Dermis microvascular lymphatic vessel endothelial cell (primary cell): Measurements from ENCODE around the gene LPCAT3. TPM values are rescaled to one million over a fixed set of nuclear protein-coding genes. Genes with fewer than 3 reads are reported as not detected.

ENCODE experiments used
- DNase-seq, 2 donors: peaks; one replicate each; pipeline versions ENCODE4 v3.0.0 to v3.0.0-alpha.2; 2010; ENCODE audit warnings: low read depth in 2 of 2
- total RNA-seq: library from RNA; depleted of rRNA; stranded (reverse); fragments of >200 nt; gene quantifications from 2 replicates; pipeline ENCODE4 v1.2.1, GENCODE V29; 2014

LPCAT3 gene
- total RNA-seq, 1 donor from 2014 or later: 11.3 TPM

DNA sequence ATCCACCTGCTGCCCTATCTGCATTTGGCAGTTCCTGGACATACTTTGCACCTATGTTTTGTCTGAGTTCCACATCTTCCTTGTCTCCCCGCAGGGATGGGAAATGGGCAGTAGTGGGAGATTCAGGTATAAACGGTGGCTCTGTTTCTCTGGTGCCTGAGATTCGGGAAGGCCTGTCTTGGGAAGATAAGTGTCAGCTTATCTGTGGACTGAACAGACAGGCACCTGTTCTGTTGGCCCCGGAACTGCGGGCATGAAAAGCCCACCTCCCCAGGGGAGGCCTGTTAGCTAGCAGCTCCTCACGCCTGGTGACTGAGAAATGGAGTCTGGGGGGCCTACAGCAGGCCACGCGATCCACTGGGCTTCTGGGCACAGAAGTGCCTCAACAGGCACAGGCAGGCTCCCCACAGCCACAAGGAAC, 53.7 kb downstream of the LPCAT3 start:
- no peak for DNase-seq

DNA sequence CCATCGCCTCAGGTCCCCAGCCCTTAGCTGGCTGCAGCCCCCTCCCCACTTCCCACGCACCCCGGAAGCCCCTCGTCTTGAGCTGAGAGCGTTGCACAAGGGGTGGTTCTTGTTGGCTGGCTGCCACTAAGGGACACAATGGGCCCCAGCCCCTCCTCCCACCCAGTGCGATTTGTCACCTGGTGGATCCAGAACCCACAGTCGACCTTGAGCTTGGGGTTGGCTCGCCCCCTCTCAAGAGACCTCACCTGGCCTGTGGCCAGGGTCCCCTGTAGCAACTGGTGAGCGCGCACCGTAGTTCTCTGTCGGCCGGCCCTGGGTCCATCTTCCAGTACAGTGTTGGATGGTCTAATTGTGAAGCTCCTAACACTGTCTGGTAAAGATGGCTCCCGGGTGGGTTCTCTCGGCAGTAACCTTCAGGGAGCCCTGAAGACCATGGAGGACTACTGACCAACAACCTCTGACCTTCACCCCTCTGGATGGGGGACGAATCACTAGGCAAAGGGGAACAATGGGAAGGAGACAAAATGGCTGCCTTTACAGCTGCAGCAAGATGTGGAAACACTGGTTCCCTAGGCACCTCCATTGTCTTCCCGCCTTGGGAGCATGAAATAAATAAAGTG, 54.4 kb downstream of the LPCAT3 start:
- DNase-seq: no peak

DNA sequence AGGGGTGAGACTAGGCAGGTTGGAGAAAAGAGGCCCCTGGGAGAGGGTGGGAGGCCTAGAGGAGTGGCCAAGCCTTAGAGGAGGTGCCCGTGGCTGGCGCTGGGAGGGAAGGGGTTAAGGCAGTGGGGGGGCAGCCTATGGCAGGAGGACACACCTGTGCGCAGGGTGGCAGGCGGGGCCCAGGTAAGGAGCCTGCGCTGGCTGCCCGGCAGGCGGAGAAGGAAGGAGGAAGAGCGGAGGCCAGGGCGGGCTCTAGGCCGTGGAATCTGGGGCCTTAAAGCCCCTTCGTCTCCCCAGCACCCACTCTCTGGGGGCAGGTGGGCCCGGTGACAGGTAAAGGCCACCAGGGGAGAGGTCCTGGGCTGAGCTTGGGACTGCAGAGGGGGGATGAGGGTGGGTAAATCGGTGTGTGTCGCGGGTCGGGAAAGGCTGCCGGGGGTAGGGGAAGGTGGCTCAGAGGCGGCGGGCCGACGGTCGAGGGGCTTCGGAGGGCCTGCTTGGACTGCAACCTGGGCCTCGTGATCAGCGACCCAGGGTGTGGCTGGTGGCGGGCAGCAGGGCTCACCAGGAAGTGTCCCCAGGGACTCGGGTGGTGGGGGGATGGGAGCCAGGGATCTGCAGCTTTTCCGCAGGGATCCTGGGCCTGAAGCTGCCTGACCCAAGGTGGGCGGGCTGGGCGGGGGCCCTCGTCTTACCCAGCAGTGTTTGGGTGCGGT, 55.1 kb downstream of the LPCAT3 start:
- DNase-seq: no peak

DNA sequence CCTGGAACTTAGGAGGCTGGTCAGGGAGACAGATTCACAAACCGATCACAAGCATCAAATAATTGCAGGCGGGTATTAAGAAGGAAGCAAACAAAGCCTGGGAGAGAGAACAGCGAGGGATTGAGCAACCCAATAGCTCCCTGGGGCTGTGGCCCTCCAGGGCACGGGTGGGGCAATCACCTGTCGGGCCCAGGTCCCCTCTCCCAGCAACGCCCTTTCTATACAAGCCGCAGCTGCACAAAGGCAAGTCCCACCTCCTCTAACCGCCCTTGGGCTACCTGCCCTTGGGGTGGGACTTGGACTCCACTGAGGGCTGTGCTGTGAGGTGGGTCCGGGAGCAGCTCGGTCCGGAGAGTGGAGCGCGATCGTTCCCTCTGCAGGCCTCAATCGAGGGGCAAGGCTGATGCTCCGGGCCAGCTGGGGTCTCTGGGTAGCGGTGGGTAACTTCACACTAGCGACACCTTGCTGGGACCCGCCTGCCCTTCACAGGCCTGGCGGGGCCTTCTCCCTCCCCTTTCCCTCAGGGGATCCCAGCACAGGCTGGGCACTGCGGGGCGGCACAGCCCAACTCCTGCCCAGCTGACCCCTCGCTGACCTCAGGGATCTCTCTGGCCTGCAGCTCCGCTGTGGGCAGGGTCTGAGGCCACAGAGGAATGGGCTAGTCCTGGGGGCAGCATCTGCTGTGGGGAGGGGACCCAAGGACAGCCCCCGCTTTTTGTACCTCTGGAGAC, 55.8 kb downstream of the LPCAT3 start:
- no peak for DNase-seq

DNA sequence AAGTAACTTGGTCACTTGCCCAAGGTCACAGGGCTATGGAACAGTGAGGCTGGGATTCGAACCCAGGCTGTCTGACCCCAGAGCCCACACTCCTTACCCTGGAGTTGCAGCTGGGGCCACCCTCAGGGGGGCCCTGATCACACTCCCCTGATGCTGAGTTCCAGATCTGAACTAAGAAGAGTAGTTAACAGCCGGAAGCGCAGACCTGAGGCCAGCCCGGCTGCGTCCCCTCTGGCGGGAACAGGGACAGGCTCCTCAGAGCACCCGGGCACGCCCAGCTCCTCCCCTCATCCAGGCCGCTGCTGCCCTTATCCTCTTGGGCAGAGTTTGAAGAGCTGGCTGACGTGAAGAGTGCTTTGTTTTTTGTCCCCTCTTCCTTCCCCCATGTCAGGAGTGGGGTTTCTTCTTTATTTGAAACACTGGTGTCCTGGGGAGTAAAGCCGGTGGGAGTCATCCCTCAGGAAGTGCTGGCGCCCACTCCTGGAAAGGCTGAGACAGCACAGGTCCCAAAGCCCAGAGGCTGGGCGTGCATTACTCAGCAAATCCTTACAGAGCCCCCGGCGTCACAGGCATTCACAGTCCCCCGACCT, 56.5 kb downstream of the LPCAT3 start:
- peak in 1 of 2 donors; percentile 70 for DNase-seq

DNA sequence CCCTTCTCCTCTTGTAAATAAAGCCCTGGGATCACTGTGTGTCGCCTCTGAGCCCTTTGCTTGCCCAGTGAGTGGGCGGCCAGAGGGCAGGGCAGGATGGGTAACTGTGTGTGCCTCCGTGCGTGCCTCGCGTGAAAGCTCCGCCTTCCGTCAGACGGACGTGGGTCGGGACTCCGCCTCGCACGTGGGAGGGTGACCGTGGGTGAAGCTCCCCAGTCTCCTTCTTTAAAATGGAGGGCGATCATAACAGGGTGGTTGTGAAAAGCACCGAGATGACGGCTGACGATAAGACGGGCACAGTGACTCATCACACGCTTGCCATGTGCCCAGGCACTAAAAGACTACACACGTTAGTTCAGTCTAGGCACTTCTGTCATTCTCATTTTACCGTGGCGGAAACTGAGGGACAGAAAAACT, 57.0 kb downstream of the LPCAT3 start:
- peak in 1 of 2 donors; percentile 36 for DNase-seq

DNA sequence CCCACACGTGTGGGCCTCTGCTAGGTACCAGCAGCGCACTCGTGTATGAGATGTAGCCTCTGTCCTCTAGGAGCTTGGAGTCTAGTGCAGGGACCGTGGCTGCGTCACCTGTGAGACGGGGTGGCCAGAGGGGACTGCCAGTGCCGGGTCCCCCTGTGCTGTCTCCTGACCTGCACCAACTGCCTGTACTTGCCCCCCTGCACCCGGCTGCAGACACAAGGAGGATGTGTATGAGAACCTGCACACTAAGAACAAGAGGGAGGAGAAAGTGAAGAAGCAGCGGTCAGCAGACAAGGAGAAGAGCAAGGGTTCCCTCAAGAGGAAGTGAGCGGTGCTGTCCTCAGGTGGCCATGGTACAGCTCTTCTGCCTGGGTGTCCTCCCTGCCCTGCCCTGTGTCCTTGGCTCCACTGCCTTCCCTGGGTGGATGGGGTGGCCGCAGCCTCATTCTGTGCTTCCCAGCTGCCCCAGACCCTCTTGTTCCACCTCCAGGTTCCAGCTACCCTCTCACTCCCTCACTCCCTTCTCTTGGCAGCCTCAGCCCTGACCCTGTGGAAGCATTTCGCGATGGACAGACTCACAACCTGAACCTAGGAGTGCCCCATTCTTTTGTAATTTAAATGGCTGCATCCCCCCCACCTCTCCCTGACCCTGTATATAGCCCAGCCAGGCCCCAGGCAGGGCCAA, 57.5 kb downstream of the LPCAT3 start:
- DNase-seq: no peak

DNA sequence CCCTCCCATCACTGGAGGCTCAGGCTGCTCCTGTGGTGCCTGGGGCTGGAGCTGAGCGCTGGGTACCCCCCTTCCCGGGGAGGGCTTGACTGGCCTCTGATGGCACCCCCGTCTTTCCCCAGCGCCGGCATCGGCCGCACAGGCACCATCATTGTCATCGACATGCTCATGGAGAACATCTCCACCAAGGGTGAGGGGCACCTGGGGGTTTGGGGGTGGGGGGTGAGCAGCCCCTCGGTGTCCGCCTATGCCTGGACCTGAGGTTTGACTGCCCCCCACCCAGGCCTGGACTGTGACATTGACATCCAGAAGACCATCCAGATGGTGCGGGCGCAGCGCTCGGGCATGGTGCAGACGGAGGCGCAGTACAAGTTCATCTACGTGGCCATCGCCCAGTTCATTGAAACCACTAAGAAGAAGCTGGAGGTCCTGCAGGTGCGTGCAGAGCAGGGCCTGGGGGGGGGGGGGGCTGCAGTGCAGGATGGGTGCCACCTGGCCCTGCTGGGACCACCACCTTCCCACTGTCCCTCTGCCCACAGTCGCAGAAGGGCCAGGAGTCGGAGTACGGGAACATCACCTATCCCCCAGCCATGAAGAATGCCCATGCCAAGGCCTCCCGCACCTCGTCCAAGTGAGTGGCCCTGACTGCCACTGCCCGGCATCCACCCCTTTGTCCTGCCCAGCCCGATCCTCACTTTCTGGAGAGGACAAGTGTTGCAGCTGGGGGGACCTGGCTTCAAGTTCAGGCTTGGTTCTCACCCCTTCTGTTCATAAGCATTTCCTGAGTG, 58.3 kb downstream of the LPCAT3 start:
- DNase-seq: no peak

DNA sequence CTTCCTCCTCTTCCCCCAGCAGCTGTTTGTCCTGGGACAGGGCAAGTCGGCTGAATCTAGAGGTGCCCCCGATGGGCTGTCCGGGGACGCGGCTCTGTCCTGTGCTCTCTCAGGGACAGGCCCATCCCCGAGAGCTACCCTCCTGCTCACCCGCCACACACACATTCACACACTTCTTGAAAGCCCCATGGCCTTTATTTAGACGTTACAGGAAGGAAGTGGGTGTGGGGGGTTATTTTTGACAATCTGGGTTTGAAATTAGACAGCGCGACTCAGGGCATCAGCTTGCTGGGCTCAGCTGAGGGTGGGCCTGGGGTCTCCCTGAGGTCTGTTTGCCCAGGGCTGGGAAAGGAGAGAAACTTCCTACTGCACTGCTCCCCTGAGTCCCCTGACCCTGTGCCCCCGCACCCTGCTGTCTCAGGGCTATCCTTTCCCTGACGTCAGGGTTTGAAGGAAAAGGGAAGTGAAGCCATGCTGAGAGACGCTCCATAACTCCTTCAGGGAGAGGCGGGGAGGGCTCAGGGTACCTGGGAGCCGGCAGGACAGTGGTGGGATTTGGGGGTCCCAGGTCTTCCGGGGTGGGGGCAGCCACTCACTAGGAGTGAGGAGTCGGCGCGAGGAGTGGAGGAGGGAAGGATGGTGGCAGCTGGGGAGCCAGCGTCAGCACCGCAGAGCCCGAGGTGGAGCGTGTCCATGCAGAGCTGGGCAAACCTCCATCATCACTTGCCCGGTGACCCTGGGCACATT, 59.0 kb downstream of the LPCAT3 start:
- DNase-seq: no peak

DNA sequence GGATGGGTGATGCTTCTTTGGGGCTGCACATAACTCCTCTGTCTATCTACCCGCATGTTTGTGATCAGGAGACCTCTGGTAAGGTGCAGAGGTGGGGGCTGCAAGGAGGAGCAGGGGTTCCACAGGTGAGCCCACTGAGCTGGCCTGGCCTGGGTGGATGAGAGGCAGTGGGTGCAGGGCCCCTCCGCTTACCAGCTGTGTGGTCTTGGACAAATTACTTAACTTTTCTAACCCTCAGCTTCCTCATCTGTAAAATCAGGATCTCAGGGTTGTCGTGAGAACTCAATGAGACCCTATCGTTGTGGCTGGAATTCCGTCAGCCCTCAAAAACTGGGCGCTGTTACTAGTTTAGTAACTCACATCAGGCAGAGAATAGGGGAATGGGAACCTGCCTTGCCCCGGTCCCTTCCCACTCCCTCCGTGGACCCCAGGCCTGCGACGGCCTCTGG, 59.6 kb downstream of the LPCAT3 start:
- no peak for DNase-seq

DNA sequence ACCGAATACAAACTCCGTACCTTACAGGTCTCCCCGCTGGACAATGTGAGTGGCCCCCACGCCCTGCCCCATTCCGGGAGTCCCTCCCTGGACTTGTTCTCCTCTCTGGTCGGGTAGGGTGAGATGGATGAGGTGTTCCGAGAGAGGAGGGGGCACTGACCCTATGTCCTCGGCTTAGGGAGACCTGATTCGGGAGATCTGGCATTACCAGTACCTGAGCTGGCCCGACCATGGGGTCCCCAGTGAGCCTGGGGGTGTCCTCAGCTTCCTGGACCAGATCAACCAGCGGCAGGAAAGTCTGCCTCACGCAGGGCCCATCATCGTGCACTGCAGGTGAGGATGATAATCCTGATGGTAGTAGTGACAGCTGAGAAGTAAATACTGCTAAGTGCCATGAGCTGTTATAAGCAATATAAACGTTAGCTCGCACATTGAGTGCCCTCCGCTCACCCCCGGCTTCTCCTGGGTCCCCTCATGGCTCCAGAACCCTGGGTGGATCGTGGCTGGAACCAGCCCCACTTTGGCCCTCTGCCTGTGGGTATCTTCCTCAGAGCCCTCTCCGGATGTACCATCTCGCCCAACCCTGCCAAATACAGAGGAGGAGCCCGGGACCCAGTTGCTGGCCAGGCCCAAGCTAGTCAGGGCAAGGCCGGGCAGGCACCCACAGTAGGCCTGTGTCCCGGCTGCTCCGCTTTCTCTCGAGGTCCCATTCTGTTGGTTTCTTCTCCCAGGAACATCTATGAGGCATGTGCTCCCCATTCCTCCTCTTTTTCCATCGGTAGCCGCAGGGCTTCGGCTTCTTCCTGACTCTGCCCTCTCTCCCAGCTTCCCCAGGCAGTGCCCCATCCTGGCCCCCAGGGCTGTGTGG, 60.3 kb downstream of the LPCAT3 start:
- DNase-seq: no peak

DNA sequence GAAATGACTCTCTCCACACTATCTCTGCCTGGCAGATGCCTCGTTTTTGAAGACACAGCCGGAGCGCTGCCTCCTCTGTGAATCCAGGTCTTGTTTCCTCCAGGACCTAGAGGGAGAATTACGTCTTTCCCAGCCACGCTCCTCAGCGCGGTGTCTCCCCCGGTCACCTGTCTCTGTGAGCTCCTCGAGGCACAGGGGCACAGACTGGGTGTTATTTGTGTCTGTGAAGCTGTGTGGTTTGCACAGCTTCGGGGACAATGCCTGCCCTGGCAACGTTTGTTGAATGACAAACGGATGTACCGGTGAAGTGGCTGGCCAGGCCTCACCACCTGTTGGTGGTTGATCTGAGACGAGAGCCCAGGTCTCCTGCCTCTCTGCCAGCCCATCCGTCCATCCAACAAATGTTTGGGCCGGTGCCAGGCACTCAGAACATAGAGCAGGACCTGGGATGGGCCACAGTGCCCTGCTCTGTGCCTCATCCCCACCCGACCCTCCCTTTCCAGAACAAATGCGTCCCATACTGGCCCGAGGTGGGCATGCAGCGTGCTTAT, 61.0 kb downstream of the LPCAT3 start:
- no peak for DNase-seq

DNA sequence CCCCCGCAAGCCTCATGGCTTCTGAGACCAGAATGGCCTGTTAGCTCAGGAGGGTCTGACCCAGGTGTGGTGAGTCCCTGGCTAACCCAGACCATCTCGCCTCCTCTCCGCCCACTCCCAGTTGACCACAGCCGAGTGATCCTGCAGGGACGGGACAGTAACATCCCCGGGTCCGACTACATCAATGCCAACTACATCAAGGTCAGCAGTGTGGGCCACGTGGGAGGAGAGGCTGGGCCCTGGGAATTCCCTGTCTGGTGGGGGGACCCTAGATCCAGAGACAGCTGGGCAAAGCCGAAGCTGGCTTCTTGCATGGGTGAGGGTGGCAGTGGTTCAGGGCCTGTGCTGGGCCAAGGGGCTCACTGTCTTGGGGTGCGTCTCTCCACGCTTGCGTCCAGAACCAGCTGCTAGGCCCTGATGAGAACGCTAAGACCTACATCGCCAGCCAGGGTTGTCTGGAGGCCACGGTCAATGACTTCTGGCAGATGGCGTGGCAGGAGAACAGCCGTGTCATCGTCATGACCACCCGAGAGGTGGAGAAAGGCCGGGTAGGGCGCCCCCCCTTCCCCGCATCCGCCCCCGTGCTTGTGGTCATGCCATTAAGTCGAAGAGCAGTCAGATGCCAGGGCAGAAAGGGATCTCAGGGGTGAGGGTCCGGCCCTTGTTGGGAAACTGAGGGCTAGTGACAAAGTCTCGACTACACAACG, 62.1 kb downstream of the LPCAT3 start:
- DNase-seq: no peak

DNA sequence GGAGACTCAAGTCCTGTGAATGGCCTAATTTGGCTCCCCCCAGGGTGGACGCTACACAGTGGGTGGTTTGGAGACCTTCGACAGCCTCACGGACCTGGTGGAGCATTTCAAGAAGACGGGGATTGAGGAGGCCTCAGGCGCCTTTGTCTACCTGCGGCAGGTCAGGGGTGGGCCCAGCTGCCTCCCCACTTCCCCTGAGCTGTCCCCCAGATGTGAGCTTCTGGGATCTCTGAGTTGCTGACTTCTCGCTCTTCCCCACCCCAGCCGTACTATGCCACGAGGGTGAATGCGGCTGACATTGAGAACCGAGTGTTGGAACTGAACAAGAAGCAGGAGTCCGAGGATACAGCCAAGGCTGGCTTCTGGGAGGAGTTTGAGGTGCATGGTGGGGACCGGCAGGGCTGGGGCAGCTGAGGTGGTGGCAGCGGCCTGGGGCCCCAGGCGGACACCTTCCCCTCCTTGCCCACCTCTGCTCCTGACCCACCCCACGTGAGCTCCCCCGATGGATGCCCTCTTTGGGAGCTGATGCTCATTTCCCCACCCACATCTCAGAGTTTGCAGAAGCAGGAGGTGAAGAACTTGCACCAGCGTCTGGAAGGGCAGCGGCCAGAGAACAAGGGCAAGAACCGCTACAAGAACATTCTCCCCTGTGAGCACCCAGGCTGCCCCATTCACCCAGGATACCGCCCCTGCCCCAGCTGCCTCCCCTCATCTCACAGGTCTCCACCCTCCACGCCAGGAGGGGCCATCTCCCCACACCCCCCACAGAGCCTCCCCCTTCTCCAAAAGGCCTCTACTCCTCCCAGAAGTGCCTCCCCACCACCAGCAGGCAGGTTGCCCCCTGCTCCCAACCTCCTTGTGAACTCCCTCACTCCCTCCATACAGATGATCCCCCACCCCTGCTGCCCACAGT, 62.9 kb downstream of the LPCAT3 start:
- no peak for DNase-seq

DNA sequence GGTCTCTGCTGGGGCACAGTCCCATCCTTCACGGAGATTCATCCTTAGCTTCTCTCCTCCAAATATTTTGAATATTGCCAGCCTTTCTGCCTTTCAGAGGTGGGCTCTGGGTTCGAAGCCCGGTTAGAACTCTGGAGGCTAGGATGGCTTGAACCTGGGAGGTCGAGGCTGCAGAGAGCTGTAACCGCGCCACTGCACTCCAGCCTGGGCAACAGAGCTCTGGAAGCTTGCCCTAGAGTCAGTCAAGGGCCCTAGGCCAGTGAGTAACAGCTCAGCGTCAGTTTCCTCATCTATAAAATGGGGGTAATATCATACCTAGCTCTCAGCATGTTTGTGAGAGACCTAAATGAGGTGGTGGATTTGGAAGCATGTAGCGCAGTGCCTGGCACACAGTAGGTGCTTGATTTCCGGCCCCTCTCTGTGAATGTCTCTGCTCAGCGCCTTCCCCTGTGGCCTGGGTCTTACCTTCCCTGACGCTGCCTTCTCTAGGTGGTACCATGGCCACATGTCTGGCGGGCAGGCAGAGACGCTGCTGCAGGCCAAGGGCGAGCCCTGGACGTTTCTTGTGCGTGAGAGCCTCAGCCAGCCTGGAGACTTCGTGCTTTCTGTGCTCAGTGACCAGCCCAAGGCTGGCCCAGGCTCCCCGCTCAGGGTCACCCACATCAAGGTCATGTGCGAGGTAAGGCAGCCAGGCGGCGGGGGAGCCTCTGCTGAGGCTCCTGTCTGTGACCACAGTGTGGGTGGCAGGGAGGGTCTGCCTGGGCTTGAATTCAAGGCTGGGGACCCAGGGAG, 63.8 kb downstream of the LPCAT3 start:
- no peak for DNase-seq
